Activated CD8-positive, alpha-beta memory T cell treated with anti-CD3 and anti-CD28 coated beads, Interleukin-2, amount 50 U/mL, for 4 hours (primary cell): ENCODE results near the gene RPUSD3.

Experiments
- DNase-seq: peaks from one replicate; pipeline ENCODE4 v3.0.0-alpha.2; 2020

The RPUSD3 gene

GRCh38 chr3:9828801-9829755, 14.7 kb downstream of the RPUSD3 start:
- DNase-seq, result no peak

GRCh38 chr3:9826815-9827573, 16.8 kb downstream of the RPUSD3 start:
- DNase-seq, result no peak

GRCh38 chr3:9825451-9826040, 18.3 kb downstream of the RPUSD3 start:
- no peak for DNase-seq

DNA sequence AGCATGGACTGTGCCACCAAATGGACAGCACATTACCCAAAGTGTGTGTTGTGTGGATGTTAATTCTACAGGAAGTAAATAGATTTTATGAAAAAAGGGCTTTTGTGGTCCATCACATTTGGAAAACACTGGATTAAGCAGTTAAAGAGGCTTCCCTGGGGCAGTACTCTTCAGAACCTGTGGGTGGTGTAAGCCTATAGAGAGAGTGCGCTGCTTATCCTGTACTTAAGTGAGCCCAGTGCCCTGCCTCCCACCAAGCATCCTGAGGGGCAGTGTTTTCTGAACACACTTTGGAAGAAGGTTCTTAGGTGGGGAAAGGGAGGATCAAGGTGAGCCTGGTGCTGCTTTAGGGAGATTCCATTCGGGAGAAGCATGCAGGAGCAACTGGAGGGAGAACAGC, 22.9 kb downstream of the RPUSD3 start:
- DNase-seq, result no peak

DNA sequence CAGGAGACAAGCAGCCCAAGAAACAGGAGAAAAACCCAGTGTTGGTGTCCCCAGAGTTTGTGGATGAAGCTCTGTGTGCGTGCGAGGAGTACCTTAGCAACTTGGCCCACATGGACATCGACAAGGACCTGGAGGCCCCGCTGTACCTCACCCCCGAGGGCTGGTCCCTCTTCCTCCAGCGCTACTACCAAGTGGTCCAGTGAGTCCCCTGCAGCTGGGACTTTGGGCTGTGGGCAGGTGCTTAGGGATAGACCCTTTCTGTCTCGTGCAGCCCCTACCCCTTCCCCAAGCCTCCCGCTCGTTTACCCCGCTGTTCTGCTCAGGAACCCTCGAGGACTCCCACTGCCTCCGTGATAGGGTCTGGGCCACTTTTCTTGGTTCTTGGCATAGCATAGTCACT, 23.3 kb downstream of the RPUSD3 start:
- DNase-seq, result no peak

DNA sequence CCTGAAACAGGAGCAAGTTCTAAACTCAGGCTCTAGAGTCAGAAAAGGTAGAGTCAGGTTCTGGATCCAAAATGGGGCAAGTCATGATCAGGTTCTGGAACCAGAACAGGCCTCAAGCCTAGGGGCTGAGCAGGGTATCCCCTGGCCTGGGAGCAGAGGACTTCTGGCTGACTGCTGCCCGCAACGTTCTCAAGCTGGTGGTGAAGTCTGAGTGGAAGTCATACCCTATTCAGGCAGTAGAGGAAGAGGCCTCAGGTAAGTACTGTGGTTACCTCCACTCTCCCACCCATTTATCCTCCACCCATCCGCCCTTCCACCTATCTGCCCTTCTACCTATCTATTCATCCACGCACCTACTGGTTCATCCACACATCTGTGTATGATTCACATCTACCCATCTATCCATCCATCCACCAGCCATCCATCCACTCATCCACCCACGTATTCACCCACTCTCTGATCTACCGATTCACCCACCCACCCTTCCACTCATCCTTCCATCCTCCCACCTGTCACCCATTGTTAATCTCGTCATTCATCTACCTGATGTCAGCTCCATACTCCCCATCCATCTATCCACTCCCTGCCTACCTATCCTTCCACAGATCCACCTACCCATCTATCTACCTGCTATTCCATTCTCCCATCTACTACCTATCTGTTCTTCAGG, 25.0 kb downstream of the RPUSD3 start:
- DNase-seq, result no peak

DNA sequence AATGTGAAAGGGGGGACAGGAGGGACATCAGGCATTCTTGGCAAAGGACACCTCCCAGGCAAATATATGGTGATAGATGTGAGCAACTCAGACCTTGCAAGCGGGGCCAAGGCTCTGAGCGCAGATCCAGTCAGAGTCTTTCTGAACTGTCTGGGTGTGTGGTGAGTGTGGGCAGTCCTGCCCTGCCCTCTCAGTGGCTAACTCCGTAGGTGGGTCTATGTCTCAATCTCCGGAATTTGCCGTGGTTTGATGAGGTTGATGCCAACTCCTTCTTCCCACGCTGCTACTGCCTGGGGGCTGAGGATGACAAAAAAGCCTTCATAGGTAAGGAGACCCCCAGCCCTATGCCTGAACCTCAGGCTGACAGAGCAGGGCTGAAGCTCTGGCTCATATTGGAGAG, 26.4 kb downstream of the RPUSD3 start:
- DNase-seq, result no peak

- DNase-seq, result no peak
Observed at GRCh38 chr3:9815986-9816385, 27.8 kb downstream of the RPUSD3 start.

DNA sequence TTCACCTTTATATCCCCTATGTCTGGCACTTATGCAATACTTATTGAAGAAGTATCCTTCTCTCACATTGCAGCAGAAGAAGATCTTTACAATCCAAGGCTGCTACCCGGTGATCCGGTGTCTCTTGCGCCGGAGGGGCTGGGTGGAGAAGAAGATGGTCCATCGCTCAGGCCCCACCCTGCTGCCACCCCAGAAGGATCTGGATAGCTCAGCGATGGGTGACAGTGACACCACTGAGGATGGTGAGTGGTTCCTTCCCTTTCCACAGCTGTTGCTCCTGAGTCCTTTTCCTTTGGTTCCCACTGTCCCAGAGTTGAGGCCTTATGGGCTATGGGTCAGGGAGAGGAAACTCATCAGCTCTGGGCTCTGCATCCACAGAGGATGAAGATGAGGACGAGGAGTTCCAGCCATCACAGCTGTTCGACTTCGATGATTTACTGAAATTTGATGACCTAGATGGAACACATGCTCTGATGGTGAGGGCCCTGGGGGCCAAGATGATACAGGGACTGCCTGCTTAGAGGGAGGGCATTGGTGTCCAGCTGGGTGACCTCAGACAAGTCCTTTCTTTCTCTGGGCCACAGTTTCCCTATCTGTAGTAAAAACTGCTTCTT, 30.8 kb downstream of the RPUSD3 start:
- no peak for DNase-seq

DNA sequence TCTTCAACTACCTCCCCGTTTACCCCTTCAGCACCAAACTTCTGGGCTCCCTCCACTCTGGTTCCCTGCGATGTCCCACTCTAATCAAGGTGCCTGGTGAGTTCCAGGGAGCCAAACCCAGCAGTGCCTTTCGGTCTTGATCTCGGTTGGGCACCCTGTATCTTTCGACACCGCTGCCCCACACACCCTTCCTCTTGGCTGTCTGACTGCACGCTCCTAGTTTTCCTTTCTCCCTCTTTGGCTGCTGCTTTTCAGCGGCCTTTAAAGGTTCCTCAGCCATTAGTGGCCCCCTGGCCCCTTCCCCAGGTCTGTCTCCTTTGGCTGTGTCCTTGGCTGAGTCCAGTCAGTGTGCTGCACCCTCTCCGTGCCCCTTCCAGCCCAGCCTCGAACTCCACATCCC, 33.0 kb downstream of the RPUSD3 start:
- no peak for DNase-seq

GRCh38 chr3:9810433-9810770, 33.4 kb downstream of the RPUSD3 start:
- no peak for DNase-seq

DNA sequence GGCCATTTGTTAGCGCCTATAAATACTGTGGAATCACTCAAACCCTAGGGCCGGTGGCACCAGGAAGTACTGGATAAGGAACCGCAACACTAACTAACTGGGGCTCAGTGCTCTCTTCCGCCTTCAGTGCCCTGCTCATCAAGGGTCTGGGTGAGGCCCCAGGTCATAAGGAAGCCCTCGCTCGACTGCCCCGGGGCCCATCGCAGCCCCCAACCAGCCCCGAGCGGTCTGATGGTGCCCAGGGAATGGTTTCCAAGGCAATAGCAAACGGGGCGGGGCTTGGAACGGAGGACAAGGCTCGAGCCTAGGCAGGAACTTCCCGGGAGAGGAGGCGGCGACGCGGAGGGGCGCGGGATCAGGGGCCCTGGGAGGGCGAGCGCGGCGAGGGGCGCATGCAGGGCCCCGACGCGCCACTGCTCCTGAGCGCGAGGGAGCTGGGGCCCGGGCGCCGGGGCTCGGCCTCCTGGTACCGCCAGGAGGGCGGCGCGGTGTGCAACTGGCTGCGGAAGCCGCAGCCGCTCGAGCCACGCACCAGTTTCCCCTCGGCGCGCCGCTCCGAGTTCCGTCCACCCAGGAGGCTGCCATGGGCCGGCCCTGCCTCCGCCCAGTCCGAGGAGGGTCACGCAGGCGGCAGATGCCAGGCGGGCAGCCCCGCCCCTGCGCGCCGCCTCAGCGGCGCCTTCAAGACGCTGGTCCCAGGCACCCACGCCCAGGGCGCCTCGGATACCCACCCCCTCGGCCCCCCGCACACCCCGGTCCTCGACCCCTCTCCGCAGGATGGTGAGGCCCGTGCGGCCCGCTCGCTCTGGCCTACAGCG, 34.0 kb downstream of the RPUSD3 start, which contains the start of gene TTLL3:
Gene TTLL3 (plus strand): TSS at position 648 of the 818 bp plus-strand sequence. CDS start 400 bp downstream, outside the sequence.
- DNase-seq, result peak; percentile 40

- no peak for DNase-seq
Observed at GRCh38 chr3:9809239-9809614, 34.6 kb downstream of the RPUSD3 start.

DNA sequence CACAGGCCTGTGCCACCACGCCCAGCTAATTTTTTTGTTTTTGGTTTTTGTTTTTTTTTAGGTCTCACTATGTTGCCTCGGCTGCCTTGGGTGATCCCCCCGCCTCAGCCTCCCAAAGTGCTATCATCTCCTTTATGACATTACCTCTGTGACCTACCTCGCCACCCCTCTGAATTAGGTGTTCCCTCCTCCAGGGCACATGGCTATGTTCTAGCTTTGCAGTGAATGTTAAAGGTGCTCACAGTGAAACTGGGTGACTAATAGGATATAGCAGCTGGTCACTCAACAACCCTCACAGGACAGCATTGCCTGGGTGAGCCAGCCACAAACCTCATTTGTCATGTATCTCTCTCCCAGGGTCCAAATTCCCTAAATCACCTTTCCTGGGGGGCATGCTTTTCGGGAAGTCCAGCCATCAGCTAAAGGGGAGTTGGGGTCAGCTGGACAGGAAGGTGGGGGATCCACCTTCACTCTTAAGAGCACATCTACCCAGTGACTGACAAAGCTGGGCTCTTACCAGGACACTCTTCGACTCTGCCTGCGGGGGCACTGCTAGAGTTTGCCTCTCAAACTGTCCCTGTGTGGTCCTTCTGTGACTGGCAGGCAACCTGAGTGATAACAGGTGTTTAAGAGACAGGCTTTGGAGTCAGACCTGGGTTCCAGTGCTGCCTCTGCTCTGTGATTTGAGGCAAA, 35.3 kb downstream of the RPUSD3 start:
- peak; percentile 45 for DNase-seq

DNA sequence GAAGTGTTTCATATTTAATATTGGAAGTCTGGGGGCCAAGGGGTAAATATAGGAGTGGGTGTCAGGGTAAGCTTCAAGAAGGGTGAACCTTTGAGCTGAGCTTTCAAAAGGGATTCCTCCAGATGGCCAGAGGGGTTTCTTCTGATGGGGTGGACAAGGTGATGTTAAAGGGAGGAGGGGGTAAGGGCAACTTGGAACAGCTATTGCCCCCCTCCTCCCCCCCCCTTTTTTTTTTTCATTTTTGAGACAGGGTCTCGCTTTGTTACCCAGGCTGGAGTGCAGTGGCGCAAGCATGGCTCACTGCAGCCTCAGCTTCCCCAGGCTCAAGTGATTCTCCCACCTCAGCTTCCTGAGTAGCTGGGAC, 35.8 kb downstream of the RPUSD3 start:
- no peak for DNase-seq

DNA sequence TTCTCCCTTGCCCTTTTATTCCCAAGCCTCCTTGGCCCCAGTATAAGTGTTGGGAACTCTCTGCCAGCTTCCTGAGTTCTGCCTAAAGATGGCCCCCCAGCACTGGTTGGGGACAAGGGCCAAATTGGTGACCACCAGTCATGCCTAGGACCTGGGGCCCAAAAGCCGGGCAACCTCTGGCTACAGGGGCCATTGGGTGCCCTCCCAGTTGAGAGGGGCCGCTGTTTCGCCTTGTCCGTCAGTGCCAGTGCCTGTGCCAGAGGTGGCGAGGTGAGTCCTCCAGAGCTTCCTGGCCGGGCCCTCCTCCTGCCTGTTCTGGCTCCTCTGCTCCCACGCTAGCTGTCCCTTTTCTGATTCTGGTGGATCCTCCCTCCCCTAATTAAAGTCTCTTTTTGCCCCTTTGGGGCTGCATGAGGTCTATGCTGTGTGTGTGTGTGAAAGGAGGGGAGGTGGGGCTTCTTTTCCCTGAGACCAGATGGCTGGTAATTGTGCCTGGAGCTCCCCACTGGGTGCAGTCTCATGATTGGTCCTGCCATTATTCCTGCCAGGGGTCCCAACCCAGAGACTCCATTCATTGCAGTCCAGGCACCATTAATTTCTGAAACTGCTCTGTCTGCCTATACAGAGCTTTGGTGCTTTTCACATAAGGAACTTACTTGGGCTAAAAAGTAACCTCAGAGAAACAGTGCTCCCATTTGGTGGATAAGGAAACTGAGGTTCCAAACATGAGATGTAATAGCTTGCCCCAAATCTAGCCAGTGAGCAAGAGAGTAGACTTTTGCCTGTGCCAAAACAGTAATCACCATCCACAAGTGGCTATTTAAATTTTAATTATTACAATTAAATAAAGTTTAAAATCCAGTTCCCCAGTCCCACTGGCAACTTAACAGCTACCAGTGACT, 36.9 kb downstream of the RPUSD3 start:
- DNase-seq, result no peak

- no peak for DNase-seq
Observed at GRCh38 chr3:9806137-9806536, 37.7 kb downstream of the RPUSD3 start.

- no peak for DNase-seq
Observed at GRCh38 chr3:9804996-9805395, 38.8 kb downstream of the RPUSD3 start.

GRCh38 chr3:9803494-9803893, 40.3 kb downstream of the RPUSD3 start:
- no peak for DNase-seq

DNA sequence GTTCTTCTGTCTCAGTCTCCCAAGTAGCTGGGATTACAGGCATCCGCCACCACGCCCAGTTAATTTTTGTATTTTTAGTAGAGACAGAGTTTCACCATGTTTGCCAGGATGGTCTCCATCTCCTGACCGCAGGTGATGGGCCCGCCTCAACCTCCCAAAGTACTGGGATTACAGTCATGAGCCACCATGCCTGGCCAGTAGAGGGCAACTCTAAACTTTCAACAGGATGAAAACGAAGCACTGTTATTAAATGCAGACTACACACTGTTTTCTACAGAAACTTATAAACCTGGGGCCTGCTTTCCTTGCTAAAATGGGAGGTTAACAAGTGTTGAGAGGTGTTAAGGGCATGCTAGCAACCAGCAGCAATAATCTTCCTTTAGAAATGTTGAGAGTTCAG, 43.3 kb downstream of the RPUSD3 start:
- DNase-seq, result no peak
